ENCODE data around the gene CLRN3.

- TF ChIP-seq CTCF (IDR thresholded peaks at IDR 0.05): no peak
- TF ChIP-seq POLR2AphosphoS5 (IDR thresholded peaks at IDR 0.05): no peak
- TF ChIP-seq POLR2A (IDR thresholded peaks at IDR 0.05): no peak
Measured at GRCh38 chr10:127881262-127881661, 11.5 kb downstream of the CLRN3 start.
